HepG2 (cell line): ENCODE measurements around the gene POLRMT. TPM values are rescaled to one million over a fixed set of nuclear protein-coding genes. Genes with fewer than 3 reads are reported as not detected.
A peak's percentile ranks its signal among the peaks of the same experiment; 100 is the strongest.

ENCODE experiments used
- AGO2 ChIP-seq: fragments of 200-400 bp; formaldehyde crosslinking; optimal IDR thresholded peaks from 2 replicates; pipeline ENCODE3; 2017; ENCODE audit warnings: mild to moderate bottlenecking, low read depth, low read length, moderate library complexity
- ATAD3A ChIP-seq: sonication (generic); formaldehyde crosslinking; IDR thresholded peaks from 2 replicates; pipeline ENCODE4 v1.4.0; 2020; ENCODE audit warnings: missing genetic modification reagents
- FIP1L1 ChIP-seq: fragments of 200-400 bp; formaldehyde crosslinking; IDR thresholded peaks from 2 replicates; pipeline ENCODE4 v1.6.1; 2018; ENCODE audit warnings: low read depth, mild to moderate bottlenecking, low read length, moderate library complexity, borderline replicate concordance; ENCODE audit not compliant: insufficient read depth
- GRHL1 ChIP-seq: sonication (generic); formaldehyde crosslinking; conservative IDR thresholded peaks from 2 replicates; pipeline ENCODE4 v1.8.0; 2022; ENCODE audit warnings: missing genetic modification reagents
- PLSCR1 ChIP-seq: sonication (generic); formaldehyde crosslinking; IDR thresholded peaks from 2 replicates; pipeline ENCODE4 v1.5.0; 2020; ENCODE audit warnings: missing genetic modification reagents, mild to moderate bottlenecking, borderline replicate concordance
- THAP11 ChIP-seq: IDR thresholded peaks from 2 replicates; pipeline ENCODE4 v1.6.1; 2016; ENCODE audit warnings: missing biosample characterization, missing genetic modification reagents
- ZBTB7A ChIP-seq: sonication (generic); formaldehyde crosslinking; IDR thresholded peaks from 2 replicates; pipeline ENCODE4 v1.8.0; 2022; ENCODE audit warnings: mild to moderate bottlenecking, missing genetic modification reagents
- ZBTB7B ChIP-seq: sonication (generic); formaldehyde crosslinking; IDR thresholded peaks from 2 replicates; pipeline ENCODE4 v1.4.0; 2020; ENCODE audit warnings: missing genetic modification reagents
- ZFP82 ChIP-seq: sonication (generic); formaldehyde crosslinking; IDR thresholded peaks from 2 replicates; pipeline ENCODE4 v1.5.1; 2020; ENCODE audit warnings: mild to moderate bottlenecking, missing genetic modification reagents, borderline replicate concordance
- ZFX ChIP-seq: sonication (generic); formaldehyde crosslinking; IDR thresholded peaks from 2 replicates; pipeline ENCODE4 v1.4.0; 2020; ENCODE audit warnings: mild to moderate bottlenecking, low read depth, missing genetic modification reagents, moderate library complexity
- ZNF230 ChIP-seq: sonication (generic); formaldehyde crosslinking; IDR thresholded peaks from 2 replicates; pipeline ENCODE4 v1.4.0; 2020; ENCODE audit warnings: mild to moderate bottlenecking, missing genetic modification reagents
- ZNF33A ChIP-seq: sonication (generic); formaldehyde crosslinking; IDR thresholded peaks from 2 replicates; pipeline ENCODE4 v1.5.1; 2020; ENCODE audit warnings: missing genetic modification reagents, mild to moderate bottlenecking, moderate library complexity, borderline replicate concordance
- ZNF510 ChIP-seq: sonication (generic); formaldehyde crosslinking; IDR thresholded peaks from 2 replicates; pipeline ENCODE4 v1.4.0; 2020; ENCODE audit warnings: low read depth, mild to moderate bottlenecking, missing genetic modification reagents
- polyA plus RNA-seq, 8 experiments: library from polyadenylated mRNA; depleted of rRNA in 3 of 8; stranded (reverse) in 7 of 8; unstranded in 1 of 8; fragments of >200 nt; fragmentation: Illumina TruSeq in 4 of 8; extraction: Trizol in 4 of 8; gene quantifications; 2 replicates each; pipeline versions ENCODE4 v1.2.1 to v1.2.3, GENCODE V29; 2011 to 2016; ENCODE audit warnings: low read depth in 4 of 8, missing spikeins in 1 of 8, mixed read lengths in 1 of 8; ENCODE audit not compliant: insufficient read depth in 1 of 8
- total RNA-seq, 5 experiments: library from RNA; depleted of rRNA; stranded (reverse); fragments of >200 nt; fragmentation: Illumina TruSeq; extraction: Trizol; gene quantifications; 2 replicates each; pipeline ENCODE4 v1.2.3, GENCODE V29; 2016; ENCODE audit warnings: low read depth in 1 of 5
- TF ChIP-seq, protein P1 (sequence below): sonication (generic); formaldehyde crosslinking; IDR thresholded peaks from 2 replicates; pipeline ENCODE4 v1.4.0; 2020; ENCODE audit warnings: missing genetic modification reagents, borderline replicate concordance
- TF ChIP-seq, protein P2 (sequence below): sonication (generic); formaldehyde crosslinking; IDR thresholded peaks from 2 replicates; pipeline ENCODE4 v1.5.0; 2020; ENCODE audit warnings: mild to moderate bottlenecking, missing genetic modification reagents, moderate library complexity
- TF ChIP-seq, protein P3 (sequence below): sonication (generic); formaldehyde crosslinking; IDR thresholded peaks from 2 replicates; pipeline ENCODE4 v1.5.1; 2020; ENCODE audit warnings: mild to moderate bottlenecking, moderate library complexity, missing genetic modification reagents
- TF ChIP-seq, protein P4 (sequence below): sonication (generic); formaldehyde crosslinking; IDR thresholded peaks from 2 replicates; pipeline ENCODE4 v1.8.1; 2023; ENCODE audit warnings: mild to moderate bottlenecking, missing genetic modification reagents, borderline replicate concordance

POLRMT gene
- total and polyA plus RNA-seq, 2 of the 13 experiments (the other 11 are each of a cell fraction or from before 2014, with no cell fraction given), result 78.0 to 101 TPM

- TF ChIP-seq, protein P1, sequence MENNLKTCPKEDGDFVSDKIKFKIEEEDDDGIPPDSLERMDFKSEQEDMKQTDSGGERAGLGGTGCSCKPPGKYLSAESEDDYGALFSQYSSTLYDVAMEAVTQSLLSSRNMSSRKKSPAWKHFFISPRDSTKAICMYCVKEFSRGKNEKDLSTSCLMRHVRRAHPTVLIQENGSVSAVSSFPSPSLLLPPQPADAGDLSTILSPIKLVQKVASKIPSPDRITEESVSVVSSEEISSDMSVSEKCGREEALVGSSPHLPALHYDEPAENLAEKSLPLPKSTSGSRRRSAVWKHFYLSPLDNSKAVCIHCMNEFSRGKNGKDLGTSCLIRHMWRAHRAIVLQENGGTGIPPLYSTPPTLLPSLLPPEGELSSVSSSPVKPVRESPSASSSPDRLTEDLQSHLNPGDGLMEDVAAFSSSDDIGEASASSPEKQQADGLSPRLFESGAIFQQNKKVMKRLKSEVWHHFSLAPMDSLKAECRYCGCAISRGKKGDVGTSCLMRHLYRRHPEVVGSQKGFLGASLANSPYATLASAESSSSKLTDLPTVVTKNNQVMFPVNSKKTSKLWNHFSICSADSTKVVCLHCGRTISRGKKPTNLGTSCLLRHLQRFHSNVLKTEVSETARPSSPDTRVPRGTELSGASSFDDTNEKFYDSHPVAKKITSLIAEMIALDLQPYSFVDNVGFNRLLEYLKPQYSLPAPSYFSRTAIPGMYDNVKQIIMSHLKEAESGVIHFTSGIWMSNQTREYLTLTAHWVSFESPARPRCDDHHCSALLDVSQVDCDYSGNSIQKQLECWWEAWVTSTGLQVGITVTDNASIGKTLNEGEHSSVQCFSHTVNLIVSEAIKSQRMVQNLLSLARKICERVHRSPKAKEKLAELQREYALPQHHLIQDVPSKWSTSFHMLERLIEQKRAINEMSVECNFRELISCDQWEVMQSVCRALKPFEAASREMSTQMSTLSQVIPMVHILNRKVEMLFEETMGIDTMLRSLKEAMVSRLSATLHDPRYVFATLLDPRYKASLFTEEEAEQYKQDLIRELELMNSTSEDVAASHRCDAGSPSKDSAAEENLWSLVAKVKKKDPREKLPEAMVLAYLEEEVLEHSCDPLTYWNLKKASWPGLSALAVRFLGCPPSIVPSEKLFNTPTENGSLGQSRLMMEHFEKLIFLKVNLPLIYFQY (CRISPR knock-in tag), result no peak; the same call in 1 of the 2 replicates
- TF ChIP-seq AGO2, result peak; percentile 69
- TF ChIP-seq ZBTB7B (CRISPR knock-in tag), result no peak
- TF ChIP-seq, protein P2, sequence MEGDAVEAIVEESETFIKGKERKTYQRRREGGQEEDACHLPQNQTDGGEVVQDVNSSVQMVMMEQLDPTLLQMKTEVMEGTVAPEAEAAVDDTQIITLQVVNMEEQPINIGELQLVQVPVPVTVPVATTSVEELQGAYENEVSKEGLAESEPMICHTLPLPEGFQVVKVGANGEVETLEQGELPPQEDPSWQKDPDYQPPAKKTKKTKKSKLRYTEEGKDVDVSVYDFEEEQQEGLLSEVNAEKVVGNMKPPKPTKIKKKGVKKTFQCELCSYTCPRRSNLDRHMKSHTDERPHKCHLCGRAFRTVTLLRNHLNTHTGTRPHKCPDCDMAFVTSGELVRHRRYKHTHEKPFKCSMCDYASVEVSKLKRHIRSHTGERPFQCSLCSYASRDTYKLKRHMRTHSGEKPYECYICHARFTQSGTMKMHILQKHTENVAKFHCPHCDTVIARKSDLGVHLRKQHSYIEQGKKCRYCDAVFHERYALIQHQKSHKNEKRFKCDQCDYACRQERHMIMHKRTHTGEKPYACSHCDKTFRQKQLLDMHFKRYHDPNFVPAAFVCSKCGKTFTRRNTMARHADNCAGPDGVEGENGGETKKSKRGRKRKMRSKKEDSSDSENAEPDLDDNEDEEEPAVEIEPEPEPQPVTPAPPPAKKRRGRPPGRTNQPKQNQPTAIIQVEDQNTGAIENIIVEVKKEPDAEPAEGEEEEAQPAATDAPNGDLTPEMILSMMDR (CRISPR knock-in tag), result no peak
- TF ChIP-seq ZFX, result peak; percentile 54; the same call in 1 of the 2 replicates
- TF ChIP-seq FIP1L1, result no peak
- no peak for TF ChIP-seq ZNF230 (CRISPR knock-in tag)
- TF ChIP-seq ZFP82 (CRISPR knock-in tag), result no peak; the same call in 1 of the 2 replicates
- TF ChIP-seq ZNF33A (CRISPR knock-in tag), result no peak
- TF ChIP-seq PLSCR1 (CRISPR knock-in tag), result no peak
- TF ChIP-seq ATAD3A (CRISPR knock-in tag), result no peak
- TF ChIP-seq, protein P3, sequence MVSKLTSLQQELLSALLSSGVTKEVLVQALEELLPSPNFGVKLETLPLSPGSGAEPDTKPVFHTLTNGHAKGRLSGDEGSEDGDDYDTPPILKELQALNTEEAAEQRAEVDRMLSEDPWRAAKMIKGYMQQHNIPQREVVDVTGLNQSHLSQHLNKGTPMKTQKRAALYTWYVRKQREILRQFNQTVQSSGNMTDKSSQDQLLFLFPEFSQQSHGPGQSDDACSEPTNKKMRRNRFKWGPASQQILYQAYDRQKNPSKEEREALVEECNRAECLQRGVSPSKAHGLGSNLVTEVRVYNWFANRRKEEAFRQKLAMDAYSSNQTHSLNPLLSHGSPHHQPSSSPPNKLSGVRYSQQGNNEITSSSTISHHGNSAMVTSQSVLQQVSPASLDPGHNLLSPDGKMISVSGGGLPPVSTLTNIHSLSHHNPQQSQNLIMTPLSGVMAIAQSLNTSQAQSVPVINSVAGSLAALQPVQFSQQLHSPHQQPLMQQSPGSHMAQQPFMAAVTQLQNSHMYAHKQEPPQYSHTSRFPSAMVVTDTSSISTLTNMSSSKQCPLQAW (CRISPR knock-in tag), result 0 out of 2 replicates have a peak, but pooled peaks have one; percentile 16
- peak; percentile 98 for TF ChIP-seq THAP11 (CRISPR knock-in tag)
- no peak for TF ChIP-seq GRHL1 (CRISPR knock-in tag)
- no peak for TF ChIP-seq ZNF510 (CRISPR knock-in tag)
- TF ChIP-seq, protein P4, sequence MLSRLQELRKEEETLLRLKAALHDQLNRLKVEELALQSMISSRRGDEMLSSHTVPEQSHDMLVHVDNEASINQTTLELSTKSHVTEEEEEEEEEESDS (CRISPR knock-in tag), result no peak
- TF ChIP-seq ZBTB7A, result no peak
Measured at GRCh38 chr19:633068-633785, at the start of gene POLRMT (continued).
